NK-92 (cell line): ENCODE measurements around the gene PRKX.
"Not testable (repeated sequence)": the region's sequence is repeated elsewhere in the genome, so short reads cannot be mapped to it uniquely, and the experiment has no call there.

Experiments used
- DNase-seq: peaks from one replicate; lab custom pipeline; 2025; ENCODE audit not compliant: unreplicated experiment; lab: John Stamatoyannopoulos, UW

Gene PRKX

DNA sequence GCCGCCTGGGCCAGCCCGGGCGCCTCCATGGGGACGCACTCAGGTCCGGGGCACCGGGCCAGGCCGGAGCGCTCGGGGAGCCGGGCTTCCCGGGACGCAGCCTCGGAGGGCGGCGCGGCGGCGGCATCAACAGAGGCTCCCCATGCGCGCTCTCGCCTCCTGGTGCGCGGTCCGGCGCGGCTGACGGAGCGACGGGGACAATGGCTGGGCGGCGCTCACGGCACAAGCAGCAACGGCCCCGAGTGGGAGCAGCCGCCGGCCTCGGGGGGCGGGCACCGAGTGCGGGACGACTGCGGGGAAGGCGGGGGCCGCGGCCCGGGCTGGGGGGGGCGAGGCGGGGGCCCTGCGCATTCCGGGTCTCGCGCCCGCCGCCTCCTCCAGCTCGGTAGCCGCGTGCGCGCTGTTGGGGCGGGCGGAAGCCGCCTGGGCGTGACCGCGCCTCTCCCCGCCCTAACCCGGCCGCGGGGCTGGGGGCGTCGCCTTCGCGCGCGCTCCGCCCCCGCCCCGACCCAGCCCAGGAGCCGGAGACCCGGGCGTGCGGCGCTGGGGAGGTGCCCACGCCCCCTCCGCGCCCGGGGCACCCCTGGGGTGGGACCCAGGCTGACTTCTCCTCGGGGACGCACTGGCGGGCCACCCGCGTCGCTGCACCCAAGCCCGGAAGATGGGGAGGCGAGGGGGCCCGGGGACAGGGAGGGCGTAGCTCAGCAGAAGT is at the start of gene PRKX:
TSS of gene PRKX (minus strand) at position 425 of the 712 bp plus-strand sequence. CDS start at position 29, 396 bp downstream.
- DNase-seq = no peak

DNA sequence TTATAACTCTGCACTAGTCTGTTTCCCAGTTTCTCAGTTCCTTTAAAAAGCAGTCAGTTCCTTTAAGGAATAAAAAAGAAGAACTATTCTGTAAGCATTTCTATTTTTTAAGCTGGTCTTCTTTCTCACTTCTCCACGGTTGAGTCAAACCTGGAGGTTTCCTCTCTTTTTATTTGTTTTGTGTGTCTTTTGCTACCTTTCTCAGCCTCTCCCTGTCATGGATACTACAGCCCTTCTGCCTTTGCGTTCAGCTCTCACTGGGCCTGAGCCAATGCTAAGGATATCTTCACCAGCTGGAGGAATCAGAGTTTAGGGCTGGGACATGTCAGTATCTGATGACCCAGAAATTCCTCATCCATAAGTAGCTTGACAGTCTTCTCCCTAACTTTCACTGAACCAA is 49.7 kb upstream of the PRKX start:
- no peak for DNase-seq

GRCh38 chrX:3757510-3758025 is 44.1 kb upstream of the PRKX start:
- DNase-seq = no peak

DNA sequence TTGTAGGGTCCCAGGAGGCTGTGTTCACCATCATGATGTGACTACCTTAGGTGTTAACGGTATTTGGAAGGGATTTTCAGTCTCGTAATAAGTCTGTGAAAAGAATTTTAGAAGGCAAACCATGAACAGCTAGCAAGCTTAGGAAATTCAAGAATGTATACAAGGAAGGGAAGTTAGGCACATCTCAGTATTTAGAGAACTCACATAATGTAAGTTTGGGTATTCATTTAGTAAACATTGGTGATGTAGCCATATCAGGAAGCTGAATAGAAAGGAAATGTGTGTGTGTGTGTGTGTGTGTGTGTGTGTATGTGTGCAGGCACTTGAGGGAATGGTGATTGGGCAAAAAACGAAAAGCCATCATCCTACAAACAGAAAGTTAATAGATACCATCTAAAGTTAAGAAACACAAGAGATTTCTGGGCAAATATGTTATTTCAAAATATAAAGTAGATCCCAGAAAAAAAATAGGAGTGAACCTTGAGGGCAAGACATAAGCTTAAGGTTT is 34.7 kb upstream of the PRKX start:
- DNase-seq = no peak

DNA sequence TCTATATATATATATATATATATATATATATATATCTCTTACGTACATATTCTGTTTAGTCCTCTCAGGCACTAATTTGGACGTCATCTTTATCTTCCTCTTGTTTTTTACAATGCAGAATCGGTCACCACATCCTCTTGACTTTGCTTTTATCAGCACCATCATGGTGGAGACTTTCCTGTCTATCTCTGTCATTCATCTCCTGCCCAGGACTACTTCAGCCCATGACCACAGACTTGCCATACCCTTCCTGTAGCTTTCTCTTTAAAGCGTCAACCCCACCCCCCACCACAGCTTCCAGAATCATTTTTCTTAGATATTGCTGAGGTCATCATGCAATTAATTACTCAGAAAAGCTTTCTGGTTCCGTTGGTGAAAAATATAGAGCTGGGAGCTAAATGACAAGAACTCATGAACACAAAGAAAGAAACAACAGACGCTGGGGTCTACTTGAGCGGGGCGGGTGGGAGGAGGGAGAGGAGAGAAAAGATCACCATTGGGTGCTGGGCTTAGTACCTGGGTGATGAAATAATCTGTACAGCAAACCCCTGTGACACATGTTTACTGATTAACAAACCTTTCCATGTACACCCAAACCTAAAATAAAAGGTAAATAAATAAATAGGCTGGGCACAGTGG is 30.5 kb upstream of the PRKX start:
- no peak for DNase-seq

GRCh38 chrX:3740946-3741345 is 27.5 kb upstream of the PRKX start:
- DNase-seq = not testable (repeated sequence)

- DNase-seq = no peak
Observed at GRCh38 chrX:3738509-3738908, 25.1 kb upstream of the PRKX start.

- not testable (repeated sequence) for DNase-seq
Observed at GRCh38 chrX:3736536-3736935, 23.1 kb upstream of the PRKX start.

DNA sequence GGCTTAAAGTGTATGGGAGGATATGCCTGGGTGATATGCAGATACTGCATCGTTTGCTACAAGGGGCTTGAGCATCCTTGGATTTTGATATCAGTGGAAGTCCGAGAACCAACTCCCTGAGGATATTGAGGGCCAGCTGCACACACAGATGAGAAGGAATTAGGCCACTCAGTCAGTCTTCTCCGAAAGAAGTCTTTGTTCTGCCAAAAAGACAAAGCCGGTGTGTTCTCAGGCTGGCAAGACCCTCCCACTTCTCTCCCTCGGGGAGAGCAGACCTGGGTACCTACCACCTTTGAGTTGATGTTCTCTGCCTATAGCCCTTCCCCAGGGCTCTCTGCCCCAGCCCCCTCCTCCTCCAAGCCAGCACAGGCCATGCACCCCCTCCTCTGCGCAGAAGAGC is 22.4 kb upstream of the PRKX start:
- not testable (repeated sequence) for DNase-seq

DNA sequence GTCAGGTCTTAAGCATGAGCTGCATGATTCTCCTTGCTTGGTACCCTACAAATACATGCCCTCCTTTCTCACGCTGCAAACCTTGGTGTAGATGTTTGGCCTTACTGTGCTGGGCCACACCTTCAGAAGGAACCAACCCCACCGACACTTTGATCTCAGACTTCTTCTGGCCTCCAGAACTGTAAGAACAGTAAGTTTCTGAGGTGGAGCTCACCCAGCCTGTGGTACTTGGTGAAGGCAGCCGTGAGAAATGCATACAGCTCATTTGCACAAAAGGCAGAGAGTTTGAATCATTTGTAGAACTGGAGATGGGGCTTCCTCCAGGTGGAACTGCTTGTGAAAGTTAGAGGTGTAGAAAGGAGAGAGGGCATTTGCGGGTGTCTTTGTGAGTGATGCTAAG is 21.0 kb upstream of the PRKX start:
- DNase-seq = not testable (repeated sequence)

- DNase-seq = no peak
Observed at GRCh38 chrX:3733043-3733430, 19.6 kb upstream of the PRKX start.

DNA sequence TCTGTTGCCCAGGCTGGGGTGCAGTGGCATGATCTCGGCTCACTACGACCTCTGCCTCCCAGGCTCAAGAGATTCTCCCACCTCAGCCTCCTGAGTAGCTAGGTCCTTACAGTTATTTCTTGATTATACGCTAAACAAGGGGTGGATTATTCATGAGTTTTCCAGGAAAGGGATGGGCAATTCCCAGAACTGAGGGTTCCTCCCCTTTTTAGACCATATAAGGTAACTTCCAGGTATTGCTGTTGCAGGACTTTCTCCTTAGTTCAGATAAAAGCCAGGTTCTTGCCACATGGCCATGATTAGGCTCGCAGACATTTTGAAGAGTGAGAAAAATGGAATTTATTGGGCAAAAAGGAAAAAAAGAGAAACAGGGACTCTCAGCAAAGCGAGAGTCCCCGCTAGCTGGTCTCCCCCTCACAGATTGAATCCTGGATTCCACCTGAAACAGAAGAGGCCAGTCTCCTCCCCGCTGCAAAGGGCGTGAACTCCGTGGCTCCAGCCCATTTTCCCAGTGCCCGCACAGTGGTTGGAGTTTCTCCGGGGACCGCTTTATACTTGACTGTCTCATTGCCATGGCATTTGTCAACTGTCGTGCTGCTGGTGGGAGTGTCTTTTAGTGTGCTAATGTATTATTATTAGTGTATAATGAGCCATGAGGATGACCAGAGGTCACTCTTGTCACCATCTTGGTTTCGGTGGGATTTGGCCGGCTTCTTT is 19.0 kb upstream of the PRKX start:
- DNase-seq = not testable (repeated sequence)

GRCh38 chrX:3728454-3728853 is 15.0 kb upstream of the PRKX start:
- no peak for DNase-seq

DNA sequence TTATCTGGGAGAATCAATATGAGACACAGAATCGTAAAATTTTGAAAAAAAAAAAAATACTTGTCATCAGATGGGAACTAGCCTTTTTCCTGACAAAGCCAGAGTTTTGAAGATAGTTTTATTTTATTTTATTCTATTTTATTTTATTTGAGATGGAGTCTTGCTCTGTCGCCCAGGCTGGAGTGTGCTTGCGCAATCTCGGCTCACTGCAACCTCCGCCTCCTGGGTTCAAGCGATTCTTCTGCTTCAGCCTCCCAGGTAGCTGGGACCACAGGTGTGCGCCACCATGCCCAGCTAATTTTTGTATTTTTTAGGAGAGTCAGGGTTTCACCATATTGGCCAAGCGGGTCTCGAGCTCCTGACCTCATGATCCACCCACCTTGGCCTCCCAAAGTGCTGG is 10.0 kb upstream of the PRKX start:
- not testable (repeated sequence) for DNase-seq

GRCh38 chrX:3717742-3718420 is 4.4 kb upstream of the PRKX start:
- DNase-seq = no peak

DNA sequence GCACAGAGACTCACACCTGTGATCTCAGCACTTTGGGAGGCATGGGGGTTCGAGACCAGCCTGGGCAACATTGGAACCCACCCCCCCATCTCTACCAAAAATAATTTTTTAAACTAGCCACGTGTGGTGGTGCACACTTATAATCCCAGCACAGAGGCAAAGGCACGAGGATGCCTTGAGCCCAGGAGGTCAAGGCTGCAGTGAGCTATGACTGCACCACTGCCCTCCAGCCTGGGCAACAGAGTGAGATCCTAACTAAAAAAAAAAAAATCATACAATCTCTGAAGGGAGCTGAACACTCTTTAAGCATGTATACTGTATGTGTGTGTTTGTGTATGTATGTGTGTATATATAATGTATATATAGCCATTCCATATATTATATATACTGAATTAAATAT is 2.5 kb upstream of the PRKX start:
- no peak for DNase-seq

DNA sequence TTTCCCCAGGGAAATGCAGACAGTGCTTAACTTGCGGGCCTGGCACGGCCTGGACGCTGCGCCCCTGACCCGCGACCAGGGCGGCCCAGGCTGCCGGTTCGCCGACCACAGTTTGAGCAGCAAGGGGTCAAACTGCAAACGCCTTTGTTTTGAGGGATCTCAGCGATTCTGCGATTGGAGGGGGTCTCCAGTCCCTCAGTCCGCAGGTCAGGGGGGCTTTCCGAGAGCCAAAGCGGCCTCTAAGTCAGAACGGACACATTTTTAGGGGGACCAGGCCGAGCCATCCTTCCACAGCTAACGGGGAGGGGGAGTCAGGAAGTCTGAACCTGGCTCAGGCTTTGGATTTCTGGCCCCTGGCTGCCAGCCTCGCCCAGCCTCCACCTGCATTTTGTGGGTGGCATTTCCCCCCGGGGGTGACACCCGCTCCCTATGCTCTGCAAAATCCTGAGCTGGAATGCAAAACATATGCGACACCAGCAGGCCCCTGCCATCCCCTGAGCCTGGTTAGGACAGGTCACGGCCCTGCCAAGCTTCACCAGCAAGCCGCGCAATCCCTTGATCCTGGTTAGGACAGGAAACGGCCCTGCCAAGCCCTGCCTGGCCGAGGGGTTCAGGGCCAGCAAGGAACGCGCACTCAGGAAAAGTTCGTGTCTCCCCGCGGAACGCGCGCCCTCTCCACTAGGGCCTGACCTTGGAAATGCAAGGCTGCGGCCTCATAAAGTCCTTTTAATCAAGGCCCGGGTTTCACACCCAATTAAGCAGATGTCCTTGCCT is 1.4 kb upstream of the PRKX start:
- DNase-seq = not testable (repeated sequence)

GRCh38 chrX:3713937-3714434 is 537 bp upstream of the PRKX start:
- DNase-seq = no peak

GRCh38 chrX:3712870-3713224 is 602 bp downstream of the PRKX start:
- no peak for DNase-seq
